ENCODE measurements around the gene FCN3. TPM values are rescaled to one million over a fixed set of nuclear protein-coding genes. Genes with fewer than 3 reads are reported as not detected.

Gene FCN3
- total and polyA plus RNA-seq, 9 of the 15 experiments (the other 6 are each of a cell fraction or from before 2014, with no cell fraction given) = 0.49 TPM; not detected in 8

- TF ChIP-seq ZNF449 (CRISPR knock-in tag; IDR thresholded peaks at IDR 0.05) = no peak
- no peak for TF ChIP-seq ASH1L (IDR thresholded peaks at IDR 0.05; ENCODE audit: borderline replicate concordance, low read depth, partially characterized antibody)
- no peak for TF ChIP-seq NFIC (IDR thresholded peaks at IDR 0.05)
- TF ChIP-seq BRF2 (IDR thresholded peaks at IDR 0.05; ENCODE audit: borderline replicate concordance, insufficient read depth, insufficient read length) = no peak
- no peak for TF ChIP-seq RHOXF2B (CRISPR knock-in tag; conservative IDR thresholded peaks at IDR 0.05)
- no peak for TF ChIP-seq ETV1 (tag; conservative IDR thresholded peaks at IDR 0.05; ENCODE audit: low read depth)
- TF ChIP-seq MEF2A (IDR thresholded peaks at IDR 0.05; ENCODE audit: control insufficient read depth, low read depth, low read length) = no peak
- no peak for TF ChIP-seq HDAC6 (IDR thresholded peaks at IDR 0.05; ENCODE audit: low read depth, low read length)
- TF ChIP-seq SMARCE1 (IDR thresholded peaks at IDR 0.05) = peak; percentile 21; the same call in 1 of the 2 replicates
- no peak for TF ChIP-seq ZNF224 (CRISPR knock-in tag; IDR thresholded peaks at IDR 0.05)
- no peak for TF ChIP-seq NFATC3 (IDR thresholded peaks at IDR 0.05)
- TF ChIP-seq ZNF316 (IDR thresholded peaks at IDR 0.05) = no peak
- no peak for TF ChIP-seq NELFE (IDR thresholded peaks at IDR 0.05; ENCODE audit: insufficient read depth, insufficient read length)
- no peak for TF ChIP-seq E2F4 (CRISPR knock-in tag; IDR thresholded peaks at IDR 0.05; ENCODE audit: low read depth)
- TF ChIP-seq ZNF707 (CRISPR knock-in tag; conservative IDR thresholded peaks at IDR 0.05) = no peak
- no peak for TF ChIP-seq SRSF7 (optimal IDR thresholded peaks at IDR 0.05; ENCODE audit: low read depth, low read length)
- no peak for TF ChIP-seq GTF3C2 (IDR thresholded peaks at IDR 0.05; ENCODE audit: borderline replicate concordance, extremely low read depth, insufficient read length)
- TF ChIP-seq MTA1 (IDR thresholded peaks at IDR 0.05; ENCODE audit: borderline replicate concordance) = no peak
- TF ChIP-seq HCFC1 (IDR thresholded peaks at IDR 0.05; ENCODE audit: low read depth, low read length) = no peak; the same call in 1 of the 2 replicates
- no peak for TF ChIP-seq KLF10 (CRISPR knock-in tag; IDR thresholded peaks at IDR 0.05)
- TF ChIP-seq RFX5 (IDR thresholded peaks at IDR 0.05; ENCODE audit: low read depth, low read length) = no peak
- TF ChIP-seq CAMTA2 (CRISPR knock-in tag; conservative IDR thresholded peaks at IDR 0.05) = no peak
- no peak for TF ChIP-seq ZKSCAN1 (IDR thresholded peaks at IDR 0.05; ENCODE audit: low read depth, low read length)
- peak; percentile 65; the same call in 1 of the 2 replicates for TF ChIP-seq ZBTB7A (IDR thresholded peaks at IDR 0.05; ENCODE audit: borderline replicate concordance, control insufficient read depth, low read depth, low read length)
Measured at GRCh38 chr1:27341525-27342252, 32.9 kb downstream of the FCN3 start, which contains the start of gene SYTL1 (continued).
